HT-29 (cell line): Measurements from ENCODE around the gene ZNF318. TPM values are rescaled to one million over a fixed set of nuclear protein-coding genes. Genes with fewer than 3 reads are reported as not detected.
"Not testable (repeated sequence)": the region's sequence is repeated elsewhere in the genome, so short reads cannot be mapped to it uniquely, and the experiment has no call there.

Experiments
- DNase-seq: peaks from one replicate; pipeline ENCODE4 v3.0.0-alpha.2; 2015; ENCODE audit warnings: low spot score
- total RNA-seq: library from RNA; depleted of rRNA; stranded (reverse); fragments of >200 nt; shearing (Covaris generic); gene quantifications from 2 replicates; pipeline ENCODE4 v1.2.3, GENCODE V29; 2014; rRNA removed

Gene ZNF318
- 4.6 and 4.7 TPM in 2 replicates for total RNA-seq

GRCh38 chr6:43369174-43370002, at the start of gene ZNF318:
TSS of gene ZNF318 (minus strand) at chr6:43369647. CDS start at chr6:43369365, 282 bp downstream.
- peak; percentile 97 for DNase-seq

DNA sequence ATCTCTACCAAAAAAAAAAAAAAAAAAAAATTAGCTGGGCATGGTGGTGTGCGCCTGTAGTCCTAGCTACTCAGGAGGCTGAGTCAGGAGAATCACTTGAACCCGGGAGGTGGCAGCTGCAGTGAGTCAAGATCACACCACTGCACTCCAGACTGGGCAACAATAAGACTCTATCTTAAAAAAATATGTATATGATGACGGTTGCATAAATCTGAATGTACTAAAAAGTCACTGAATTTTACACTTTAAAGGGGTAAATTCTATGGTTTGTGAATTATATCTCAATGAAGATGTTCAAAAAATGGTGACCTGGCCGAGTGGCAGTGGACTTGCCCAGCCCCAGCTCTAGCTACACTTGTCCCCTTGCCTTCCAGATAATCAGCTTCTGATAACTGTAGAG, 47.5 kb upstream of the ZNF318 start:
- DNase-seq = no peak

- DNase-seq = not testable (repeated sequence)
Measured at GRCh38 chr6:43415275-43415674, 45.8 kb upstream of the ZNF318 start.

DNA sequence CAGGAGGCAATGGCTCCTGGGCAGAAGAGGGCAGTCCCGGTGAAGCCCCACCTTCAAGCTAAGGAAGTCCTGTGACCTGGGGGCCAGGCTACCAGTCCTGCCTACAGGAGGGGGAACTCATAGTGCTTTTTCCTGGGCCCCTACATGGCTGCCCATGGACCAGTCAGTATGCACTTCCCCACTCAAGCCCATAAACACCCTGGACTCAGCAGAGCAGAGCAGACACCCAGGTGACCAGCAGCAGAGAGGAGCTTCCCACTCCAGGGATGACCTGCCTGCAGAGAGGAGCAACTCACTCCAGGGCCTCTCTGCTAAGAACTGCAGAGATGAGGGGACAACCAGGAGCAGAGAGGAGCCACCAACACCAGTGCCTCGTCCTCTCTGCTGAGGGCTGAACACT, 43.6 kb upstream of the ZNF318 start:
- DNase-seq = no peak

DNA sequence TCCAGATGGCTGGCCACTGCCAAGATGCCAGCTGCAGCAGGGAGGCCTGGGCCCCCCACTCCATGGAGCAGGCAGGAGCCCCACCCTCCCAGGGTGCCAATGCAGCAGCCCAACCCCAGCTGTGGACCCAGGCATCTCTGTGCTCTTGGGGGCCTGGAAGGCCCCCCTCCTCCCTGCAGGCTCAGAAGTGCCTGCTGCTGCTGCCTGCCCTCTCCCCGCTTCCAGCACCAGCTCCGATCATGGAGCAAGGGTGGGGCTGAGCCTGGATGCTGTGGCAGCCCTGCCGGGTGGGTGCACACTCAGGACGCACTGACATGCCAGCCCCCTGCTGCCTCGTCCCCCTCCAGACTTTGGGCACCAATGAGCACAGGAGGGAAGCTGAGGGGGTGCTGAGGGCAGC, 43.1 kb upstream of the ZNF318 start:
- DNase-seq = no peak

- not testable (repeated sequence) for DNase-seq
Measured at GRCh38 chr6:43410776-43411175, 41.3 kb upstream of the ZNF318 start.

GRCh38 chr6:43408259-43408658, 38.8 kb upstream of the ZNF318 start:
- DNase-seq = no peak

DNA sequence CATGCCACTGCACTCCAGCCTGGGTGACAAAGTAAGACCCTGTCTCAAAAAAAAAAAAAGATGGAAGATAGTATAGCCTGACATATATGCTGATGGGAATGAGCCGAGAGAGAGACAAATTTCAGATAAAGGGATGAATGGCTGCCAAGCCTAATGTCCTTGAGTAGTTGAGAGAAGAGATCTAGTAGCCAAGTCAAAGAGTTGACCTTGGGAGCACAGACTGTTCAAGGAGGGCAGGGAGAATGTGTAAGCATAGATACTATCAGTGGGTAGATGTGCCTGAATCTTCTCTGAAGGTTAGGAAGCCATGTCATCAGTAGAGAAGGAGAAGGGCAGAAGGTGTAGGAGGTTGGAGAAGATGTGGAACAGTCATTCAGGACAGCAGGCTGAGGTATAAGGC, 37.8 kb upstream of the ZNF318 start:
- DNase-seq = no peak

GRCh38 chr6:43405354-43405753, 35.9 kb upstream of the ZNF318 start:
- no peak for DNase-seq

GRCh38 chr6:43402820-43403219, 33.4 kb upstream of the ZNF318 start:
- DNase-seq = peak; percentile 38

DNA sequence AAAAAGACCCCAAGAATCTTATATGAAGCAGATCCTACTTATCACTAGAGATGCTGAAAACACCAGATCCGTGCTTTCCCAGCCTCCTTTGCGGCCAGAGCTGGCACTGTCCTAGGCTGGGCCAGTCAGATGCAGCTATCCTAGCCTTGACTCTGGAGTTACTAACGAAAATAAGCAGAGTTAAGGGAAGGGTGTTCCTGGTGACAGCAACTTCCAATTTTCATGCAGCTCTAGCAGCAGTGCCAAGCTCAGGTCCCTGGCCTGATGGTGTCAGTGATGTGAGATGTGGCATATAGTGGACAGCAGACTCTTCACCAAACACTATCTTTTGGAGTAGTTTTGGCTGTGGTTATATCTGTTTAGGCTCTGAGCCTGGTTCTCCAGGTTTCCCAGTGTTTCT, 32.3 kb upstream of the ZNF318 start:
- DNase-seq = no peak

- DNase-seq = no peak
Measured at GRCh38 chr6:43399932-43400487, 30.6 kb upstream of the ZNF318 start.

DNA sequence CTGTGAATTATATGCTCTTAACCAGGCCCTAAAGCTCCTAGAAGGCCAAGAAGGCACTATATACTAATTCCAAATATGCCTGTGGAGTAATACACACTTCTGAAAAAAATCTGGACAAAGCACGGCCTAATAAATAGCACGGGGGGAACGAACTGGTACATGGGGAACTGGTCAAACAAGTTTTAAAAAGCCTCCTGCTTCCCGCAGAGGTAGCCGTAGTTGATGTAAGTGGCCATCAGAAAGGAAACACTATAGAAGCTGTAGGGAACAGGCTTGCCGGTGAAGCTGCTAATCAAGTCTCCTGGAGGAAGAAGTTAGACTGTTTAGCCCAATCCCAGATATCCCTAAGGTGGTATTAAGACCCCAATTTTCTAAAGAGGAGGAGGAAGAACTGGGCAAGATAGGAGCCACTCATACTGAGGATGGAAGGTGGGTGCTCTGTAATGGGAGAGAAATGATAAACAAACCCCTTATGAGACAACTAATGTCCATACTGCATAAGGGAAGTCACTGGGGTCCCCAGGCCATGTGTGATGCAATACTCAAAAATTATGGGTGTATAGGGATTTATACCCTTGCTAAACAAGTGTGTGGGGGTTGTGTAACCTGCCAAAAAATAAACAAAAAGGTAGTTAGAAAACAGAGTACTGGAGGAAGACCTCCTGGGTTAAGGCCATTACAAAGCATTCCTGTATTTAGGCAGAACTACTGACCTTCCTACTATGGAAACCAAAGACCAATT, 27.1 kb upstream of the ZNF318 start:
- DNase-seq = peak; percentile 80

- DNase-seq = no peak
Measured at GRCh38 chr6:43395776-43396175, 26.3 kb upstream of the ZNF318 start.

GRCh38 chr6:43394982-43395381, 25.5 kb upstream of the ZNF318 start:
- no peak for DNase-seq

DNA sequence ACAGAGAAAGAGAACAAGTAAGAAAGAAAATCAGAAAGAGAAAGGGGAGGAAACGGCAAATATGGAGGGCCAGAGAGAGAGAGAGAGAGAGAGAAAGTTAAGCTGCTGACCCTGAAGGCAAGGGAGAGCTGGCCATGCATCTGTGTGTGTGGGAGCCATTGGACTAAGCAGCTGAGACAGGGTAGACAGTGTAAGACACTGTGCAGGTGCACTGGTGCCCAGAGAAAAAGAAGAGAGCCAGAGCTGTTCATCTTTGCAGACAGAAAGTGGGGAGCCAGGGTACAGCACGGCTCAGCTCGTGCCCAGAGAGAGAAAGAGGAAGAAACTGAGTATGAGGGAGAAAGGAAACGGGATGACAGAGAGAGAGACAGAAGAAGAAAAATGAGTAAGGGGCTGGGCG, 24.2 kb upstream of the ZNF318 start:
- DNase-seq = no peak

- DNase-seq = not testable (repeated sequence)
Measured at GRCh38 chr6:43393133-43393532, 23.7 kb upstream of the ZNF318 start.

DNA sequence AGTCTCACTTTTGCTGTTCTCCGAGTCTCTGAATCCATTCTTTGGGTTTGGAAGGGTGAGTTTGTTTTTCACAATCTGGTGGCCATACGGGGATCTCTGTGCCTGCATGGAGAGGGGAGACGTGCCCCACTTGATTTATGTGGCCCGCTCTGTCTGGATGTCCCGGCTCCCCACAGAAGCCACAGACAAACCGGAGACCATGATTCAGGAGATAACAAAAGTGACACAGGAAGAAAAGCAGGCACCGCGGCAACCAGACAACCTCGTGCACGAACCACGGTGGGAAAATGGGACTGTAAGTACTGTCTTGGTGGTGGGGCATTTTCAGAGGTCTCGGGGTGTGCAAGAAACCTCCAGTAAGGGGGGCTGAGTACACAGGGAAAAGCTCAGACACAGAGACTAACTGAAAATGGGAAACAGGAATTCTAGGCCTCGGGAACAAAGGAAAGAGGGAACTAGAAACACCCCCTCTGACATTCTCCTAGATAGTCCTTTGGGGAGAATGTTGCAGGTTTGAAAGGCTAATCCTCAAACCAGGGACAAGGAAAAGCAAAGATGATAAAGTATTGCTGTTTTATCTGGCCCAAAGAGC, 22.1 kb upstream of the ZNF318 start:
- no peak for DNase-seq

- not testable (repeated sequence) for DNase-seq
Measured at GRCh38 chr6:43390753-43391439, 21.4 kb upstream of the ZNF318 start.

GRCh38 chr6:43389730-43390295, 20.4 kb upstream of the ZNF318 start:
- no peak for DNase-seq

- DNase-seq = no peak
Measured at GRCh38 chr6:43386492-43386891, 17.0 kb upstream of the ZNF318 start.
